GM21526 (cell line): ENCODE data around the gene MRPL37.

Experiments
- ATAC-seq: cut with Tn5 transposase; IDR thresholded peaks from one replicate; pipeline ENCODE4 v1.9.1; 2021; ENCODE audit warnings: moderate library complexity; ENCODE audit not compliant: unreplicated experiment, low FRiP score

Gene MRPL37

GRCh38 chr1:54259546-54260140 lies 59.7 kb downstream of the MRPL37 start:
- ATAC-seq, result no peak

DNA sequence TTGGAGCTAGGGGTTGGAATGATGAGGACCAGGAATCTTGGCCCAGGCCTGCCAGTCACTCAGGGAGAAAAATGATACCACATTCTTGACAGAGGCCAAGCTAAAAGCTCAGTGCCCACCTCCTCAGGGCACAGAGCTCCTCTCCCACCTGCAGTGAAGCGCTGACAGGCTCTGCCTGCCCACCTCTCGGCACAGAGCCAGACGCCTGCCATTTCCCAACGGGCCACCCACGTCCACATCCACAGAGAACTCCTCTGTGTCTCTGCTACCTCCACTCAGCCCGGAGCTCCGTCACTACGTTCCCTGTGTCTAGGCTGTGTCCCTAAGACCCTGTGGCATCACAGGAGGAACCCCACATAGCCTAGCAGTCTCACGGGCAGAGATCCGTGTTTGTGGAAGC lies 60.8 kb downstream of the MRPL37 start:
- no peak for ATAC-seq

- ATAC-seq, result no peak
Observed at GRCh38 chr1:54262244-54262643, 62.3 kb downstream of the MRPL37 start.

DNA sequence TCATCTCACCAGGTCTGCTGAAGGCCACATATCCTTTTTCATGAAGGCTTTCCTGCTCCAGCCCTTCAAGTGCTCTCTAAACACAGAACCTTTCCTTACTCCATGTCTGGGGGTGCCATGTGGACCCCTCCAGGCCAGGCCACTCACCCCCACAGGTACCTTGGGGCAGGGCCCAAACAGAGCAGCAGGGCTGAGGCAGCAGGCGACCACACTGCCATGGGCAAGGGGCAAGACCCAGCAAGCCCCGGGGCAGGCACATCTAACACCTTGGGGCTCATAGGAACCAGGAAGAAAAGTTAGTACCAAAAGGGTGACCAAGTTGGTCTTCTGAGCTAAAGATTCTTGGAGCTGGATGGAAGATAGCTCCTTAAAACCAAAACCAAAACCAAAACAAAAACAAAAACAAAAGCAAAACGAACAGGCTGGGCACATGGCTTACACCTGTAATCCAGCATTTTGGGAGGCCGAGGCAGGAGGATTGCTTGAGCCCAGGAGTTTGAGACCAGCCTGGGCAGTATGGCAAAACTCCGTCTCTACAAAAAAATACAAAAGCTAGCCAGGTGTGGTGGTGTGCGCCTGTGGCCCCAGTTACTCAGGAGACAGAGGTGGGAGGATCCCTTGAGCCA lies 63.7 kb downstream of the MRPL37 start:
- ATAC-seq, result no peak

GRCh38 chr1:54265126-54265525 lies 65.2 kb downstream of the MRPL37 start:
- no peak for ATAC-seq

GRCh38 chr1:54265659-54266058 lies 65.7 kb downstream of the MRPL37 start:
- ATAC-seq, result no peak

DNA sequence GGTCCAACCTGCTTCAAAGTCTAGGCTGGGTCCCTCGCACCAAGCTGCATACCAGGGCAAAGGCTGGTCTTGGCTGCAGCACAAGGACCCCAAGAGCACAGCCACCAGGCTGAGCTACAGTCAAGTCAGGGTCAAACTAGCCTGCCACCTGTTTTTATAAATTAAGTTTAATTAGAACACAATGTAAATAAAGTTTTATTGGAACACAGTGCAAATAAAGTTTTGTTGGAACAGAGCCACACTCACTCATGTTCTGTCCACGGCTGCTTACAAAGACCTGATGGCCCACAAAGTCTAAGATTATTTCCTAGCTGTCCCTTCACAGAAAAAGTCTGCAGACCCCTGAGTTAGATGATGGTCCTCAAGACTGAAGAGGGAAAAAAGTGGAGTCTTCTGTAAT lies 66.2 kb downstream of the MRPL37 start:
- no peak for ATAC-seq

DNA sequence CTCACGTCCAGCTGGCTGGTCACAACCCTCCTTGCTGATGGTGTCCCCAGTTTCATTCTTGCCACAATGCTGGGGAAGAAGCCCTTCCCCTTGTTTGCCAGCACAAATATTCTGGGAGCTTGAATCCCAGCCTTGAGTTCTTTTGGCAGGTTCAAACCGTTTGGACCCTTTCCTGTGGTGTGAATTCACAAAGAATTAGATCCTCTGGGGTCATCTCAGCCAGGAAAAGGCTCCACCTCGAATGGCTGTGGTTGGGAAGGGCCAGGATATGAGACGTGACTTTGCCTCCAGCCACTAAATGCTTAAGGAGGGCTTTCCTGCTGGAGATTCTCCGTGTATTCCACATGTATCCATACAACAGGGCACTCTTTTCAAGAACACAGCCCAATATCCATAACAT lies 66.9 kb downstream of the MRPL37 start:
- no peak for ATAC-seq
